Smooth muscle cell (in vitro differentiated cells): ENCODE data around the gene CRADD. TPM values are rescaled to one million over a fixed set of nuclear protein-coding genes. Genes with fewer than 3 reads are reported as not detected.

Source experiments
- DNase-seq: peaks from one replicate; lab custom pipeline; 2025; ENCODE audit not compliant: unreplicated experiment; lab: John Stamatoyannopoulos, UW
- H2AFZ ChIP-seq: fragments of 200-600 bp; sonication (generic); 2 replicates; pipeline ENCODE4 v1.6.0; 2016; ENCODE audit warnings: antibody characterized with exemption, low read depth, mild to moderate bottlenecking
- H3F3A ChIP-seq: fragments of 200-600 bp; sonication (generic); 2 replicates; pipeline ENCODE4 v1.6.0; 2017; ENCODE audit warnings: antibody characterized with exemption, low read depth
- H3K27ac ChIP-seq: fragments of 200-600 bp; sonication (generic); 2 replicates; pipeline ENCODE4 v1.5.1; 2016; ENCODE audit warnings: low read depth, mild to moderate bottlenecking
- H3K27me3 ChIP-seq: fragments of 200-600 bp; sonication (generic); 2 replicates; pipeline ENCODE4 v1.6.1; 2016; ENCODE audit warnings: low read depth, mild to moderate bottlenecking
- H3K36me3 ChIP-seq: fragments of 200-600 bp; sonication (generic); 2 replicates; pipeline ENCODE4 v1.5.1; 2016; ENCODE audit warnings: low read depth
- H3K4me1 ChIP-seq: fragments of 200-600 bp; sonication (generic); 2 replicates; pipeline ENCODE4 v1.5.1; 2016; ENCODE audit warnings: low read depth
- H3K4me2 ChIP-seq: fragments of 200-600 bp; sonication (generic); 2 replicates; pipeline ENCODE4 v1.6.0; 2016; ENCODE audit warnings: mild to moderate bottlenecking
- H3K4me3 ChIP-seq: fragments of 200-600 bp; sonication (generic); 2 replicates; pipeline ENCODE4 v1.5.1; 2016; ENCODE audit warnings: mild to moderate bottlenecking
- H3K79me2 ChIP-seq: fragments of 200-600 bp; sonication (generic); 2 replicates; pipeline ENCODE4 v1.6.0; 2016; ENCODE audit warnings: low read depth, mild to moderate bottlenecking
- H3K9ac ChIP-seq: fragments of 200-600 bp; sonication (generic); 2 replicates; pipeline ENCODE4 v1.6.0; 2016; ENCODE audit warnings: low read depth
- H3K9me3 ChIP-seq: fragments of 200-600 bp; sonication (generic); replicated peaks from 2 replicates; pipeline ENCODE4 v1.5.1; 2016; ENCODE audit warnings: low read depth
- H4K20me1 ChIP-seq: fragments of 200-600 bp; sonication (generic); 2 replicates; pipeline ENCODE4 v1.6.0; 2016; ENCODE audit warnings: low read depth
- WGBS: methylation state at CpG from one replicate; pipeline ENCODE4 v1.1.7; 2016; ENCODE audit warnings: low lambda C conversion rate; 5-methylcytosine and 5-hydroxymethylcytosine counted together
- polyA plus RNA-seq: library from polyadenylated mRNA; unstranded; fragments of >200 nt; fragmentation: Nextera tagmentation; extraction: Ambion mirVana; gene quantifications from 2 replicates; pipeline ENCODE4 v1.2.1, GENCODE V29; 2016
- total RNA-seq: library from RNA; depleted of rRNA; stranded (reverse); fragments of >200 nt; gene quantifications from 2 replicates; pipeline ENCODE4 v1.2.3, GENCODE V29; 2014
- TF ChIP-seq, protein P1 (sequence below): fragments of 200-600 bp; sonication (generic); IDR thresholded peaks from 2 replicates; pipeline ENCODE4 v1.5.1; 2017; ENCODE audit warnings: borderline replicate concordance, mild to moderate bottlenecking, antibody characterized with exemption; ENCODE audit not compliant: insufficient read depth, poor library complexity, severe bottlenecking

CRADD gene
- total and polyA plus RNA-seq, 2 experiments from 2014 or later: 10.7 to 28.6 TPM

DNA sequence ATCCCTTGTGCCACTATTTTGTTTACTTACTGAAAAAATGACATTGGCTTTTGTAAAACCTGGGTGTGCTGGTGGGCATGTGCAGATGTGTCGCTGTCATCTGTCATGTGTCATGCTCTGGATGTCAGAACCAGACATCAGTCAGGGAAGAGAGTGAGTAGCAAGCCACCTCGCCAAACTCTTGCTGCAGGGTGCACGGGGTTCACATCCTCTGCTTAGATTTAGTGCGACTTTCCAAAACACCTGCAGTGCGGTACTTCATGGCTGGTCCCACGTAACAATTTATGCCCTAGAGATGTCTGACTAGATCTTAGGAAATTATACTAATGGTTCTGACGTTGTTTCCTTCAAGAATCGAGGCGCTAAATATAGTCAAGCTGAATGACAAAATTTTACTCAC is 106.7 kb downstream of the CRADD start:
- no peak overlapping the region for H3K9ac ChIP-seq
- DNase-seq: no peak
- H3F3A ChIP-seq: peaks cover 25% of the 10 kb centered on the region
- H3K4me2 ChIP-seq: peak overlapping the region; percentile 75
- TF ChIP-seq, protein P1, sequence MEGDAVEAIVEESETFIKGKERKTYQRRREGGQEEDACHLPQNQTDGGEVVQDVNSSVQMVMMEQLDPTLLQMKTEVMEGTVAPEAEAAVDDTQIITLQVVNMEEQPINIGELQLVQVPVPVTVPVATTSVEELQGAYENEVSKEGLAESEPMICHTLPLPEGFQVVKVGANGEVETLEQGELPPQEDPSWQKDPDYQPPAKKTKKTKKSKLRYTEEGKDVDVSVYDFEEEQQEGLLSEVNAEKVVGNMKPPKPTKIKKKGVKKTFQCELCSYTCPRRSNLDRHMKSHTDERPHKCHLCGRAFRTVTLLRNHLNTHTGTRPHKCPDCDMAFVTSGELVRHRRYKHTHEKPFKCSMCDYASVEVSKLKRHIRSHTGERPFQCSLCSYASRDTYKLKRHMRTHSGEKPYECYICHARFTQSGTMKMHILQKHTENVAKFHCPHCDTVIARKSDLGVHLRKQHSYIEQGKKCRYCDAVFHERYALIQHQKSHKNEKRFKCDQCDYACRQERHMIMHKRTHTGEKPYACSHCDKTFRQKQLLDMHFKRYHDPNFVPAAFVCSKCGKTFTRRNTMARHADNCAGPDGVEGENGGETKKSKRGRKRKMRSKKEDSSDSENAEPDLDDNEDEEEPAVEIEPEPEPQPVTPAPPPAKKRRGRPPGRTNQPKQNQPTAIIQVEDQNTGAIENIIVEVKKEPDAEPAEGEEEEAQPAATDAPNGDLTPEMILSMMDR: no peak
- H3K27ac ChIP-seq: peak overlapping the region; percentile 96
- 75% methylated on average over 9 of the region's 9 CpGs for whole genome bisulfite sequencing
- H3K79me2 ChIP-seq: no peaks in the 10 kb centered on the region
- no peak overlapping the region for H2AFZ ChIP-seq
- H3K27me3 ChIP-seq: no peaks in the 10 kb centered on the region
- no peaks in the 10 kb centered on the region for H3K9me3 ChIP-seq
- no peaks in the 10 kb centered on the region for H4K20me1 ChIP-seq
- H3K4me3 ChIP-seq: no peak overlapping the region
- no peaks in the 10 kb centered on the region for H3K36me3 ChIP-seq
- peaks cover 25% of the 10 kb centered on the region for H3K4me1 ChIP-seq

DNA sequence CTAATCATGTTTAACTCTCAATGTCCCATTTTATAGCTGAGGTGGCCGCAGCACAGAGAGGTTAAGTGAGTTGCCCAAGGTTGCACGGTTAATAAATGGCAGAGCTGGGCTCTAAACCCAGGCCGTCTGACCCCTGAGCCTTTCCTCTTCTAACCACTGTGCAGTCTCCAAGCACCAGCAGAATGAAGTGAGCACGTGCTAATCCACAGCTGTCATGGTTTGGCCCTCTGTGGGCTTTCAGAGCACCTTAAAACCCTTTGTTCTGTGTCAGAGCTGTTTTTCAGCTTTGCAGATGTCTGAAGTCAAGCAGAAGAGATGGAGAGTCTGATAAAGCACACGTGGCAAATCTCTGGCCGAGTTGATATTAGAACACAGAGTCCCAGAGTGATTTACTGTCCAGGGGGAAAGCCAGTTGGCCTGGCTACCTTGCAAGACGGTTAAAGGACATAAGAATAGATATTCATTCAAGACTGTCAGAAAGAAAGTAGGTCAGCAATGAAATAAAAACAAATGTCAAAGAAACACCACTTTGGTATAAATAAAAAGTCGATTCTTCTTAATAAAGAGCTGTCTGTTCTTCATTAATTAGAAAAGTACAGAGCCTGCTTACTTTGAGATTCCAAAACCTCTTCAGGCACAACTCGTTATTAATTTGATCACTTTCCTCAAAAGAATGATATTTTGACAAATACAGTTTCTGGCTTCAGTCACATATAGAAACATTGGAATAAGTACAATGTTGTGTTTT is 107.3 kb downstream of the CRADD start:
- Histone ChIP-seq H3K9ac (peak overlapping the region; percentile 70), H3K4me3 (no peak overlapping the region), H3K9me3 (no peaks in the 10 kb centered on the region), H3K4me2 (peak overlapping the region; percentile 75), H4K20me1 (no peaks in the 10 kb centered on the region), H3K27me3 (no peaks in the 10 kb centered on the region), H3K27ac (peak overlapping the region; percentile 96), H2AFZ (peak overlapping the region; percentile 17), H3F3A (peaks cover 22% of the 10 kb centered on the region), H3K79me2 (no peaks in the 10 kb centered on the region), H3K4me1 (peaks cover 25% of the 10 kb centered on the region), H3K36me3 (no peaks in the 10 kb centered on the region)
- 31% methylated on average over 9 of the region's 9 CpGs for WGBS
- TF ChIP-seq, protein P1: no peak
- DNase-seq: no peak

DNA sequence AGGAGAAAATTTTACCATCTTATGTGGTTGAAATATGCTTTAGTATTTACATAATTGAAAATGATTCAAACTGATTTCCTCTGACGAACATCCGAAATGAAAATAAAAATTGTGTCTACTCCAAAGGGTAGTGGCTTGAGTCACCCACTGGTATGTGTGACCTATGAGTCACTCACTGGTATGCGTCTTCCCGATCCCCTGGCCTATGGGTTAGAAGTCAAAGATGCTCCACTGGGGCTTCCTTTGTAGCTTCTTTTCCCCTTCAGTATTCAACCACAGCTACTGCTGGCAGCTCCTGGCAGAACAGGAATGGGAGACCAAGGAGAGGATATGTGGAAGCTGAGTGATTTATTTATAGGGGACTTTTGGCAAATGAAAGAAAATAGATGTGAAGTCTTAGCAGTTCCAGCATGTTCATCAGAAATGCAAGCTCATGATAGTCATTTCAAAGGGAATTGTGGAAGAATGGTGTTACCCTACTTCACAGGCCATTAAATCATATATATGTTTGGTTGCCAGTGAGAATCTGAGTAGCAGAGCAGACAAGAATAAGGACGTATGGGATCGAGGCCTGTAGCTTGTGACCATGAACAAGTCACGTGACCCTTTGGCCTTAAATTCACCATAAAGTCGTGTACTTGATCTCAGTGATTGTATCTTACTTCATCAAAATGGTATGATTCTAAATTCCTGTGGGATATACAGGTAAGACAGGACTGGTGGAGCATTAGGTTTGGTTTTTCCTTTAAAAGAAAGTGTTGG is 108.3 kb downstream of the CRADD start:
- Histone ChIP-seq H3K4me2 (peak overlapping the region; percentile 75), H2AFZ (no peak overlapping the region), H3K27me3 (no peaks in the 10 kb centered on the region), H4K20me1 (no peaks in the 10 kb centered on the region), H3F3A (peaks cover 17% of the 10 kb centered on the region), H3K9me3 (no peaks in the 10 kb centered on the region), H3K27ac (peak overlapping the region; percentile 96), H3K4me3 (no peak overlapping the region), H3K36me3 (no peaks in the 10 kb centered on the region), H3K4me1 (peaks cover 25% of the 10 kb centered on the region), H3K79me2 (no peaks in the 10 kb centered on the region), H3K9ac (peak overlapping the region; percentile 70)
- TF ChIP-seq, protein P1: no peak
- DNase-seq: no peak
- WGBS: 31% methylated on average over 8 of the region's 8 CpGs
